Fibroblast of villous mesenchyme (primary cell): ENCODE measurements around the gene ERVMER34-1. TPM values are rescaled to one million over a fixed set of nuclear protein-coding genes. Genes with fewer than 3 reads are reported as not detected.

ENCODE experiments used
- DNase-seq: peaks from one replicate; pipeline ENCODE4 v3.0.0-alpha.2; 2010; ENCODE audit warnings: low read depth
- H3K4me3 ChIP-seq: 2 replicates; pipeline ENCODE4 v1.5.1; 2011; ENCODE audit warnings: low read depth, mild to moderate bottlenecking, low read length
- total RNA-seq: library from RNA; depleted of rRNA; stranded (reverse); fragments of >200 nt; gene quantifications from 2 replicates; pipeline ENCODE4 v1.2.3, GENCODE V29; 2012
- TF ChIP-seq, protein P1 (sequence below): IDR thresholded peaks from 2 replicates; pipeline ENCODE4 v1.5.1; 2012; ENCODE audit warnings: low read depth, mild to moderate bottlenecking, low read length; ENCODE audit not compliant: insufficient read depth

ERVMER34-1 gene
- total RNA-seq, 1 donor, result under 0.01 TPM

DNA sequence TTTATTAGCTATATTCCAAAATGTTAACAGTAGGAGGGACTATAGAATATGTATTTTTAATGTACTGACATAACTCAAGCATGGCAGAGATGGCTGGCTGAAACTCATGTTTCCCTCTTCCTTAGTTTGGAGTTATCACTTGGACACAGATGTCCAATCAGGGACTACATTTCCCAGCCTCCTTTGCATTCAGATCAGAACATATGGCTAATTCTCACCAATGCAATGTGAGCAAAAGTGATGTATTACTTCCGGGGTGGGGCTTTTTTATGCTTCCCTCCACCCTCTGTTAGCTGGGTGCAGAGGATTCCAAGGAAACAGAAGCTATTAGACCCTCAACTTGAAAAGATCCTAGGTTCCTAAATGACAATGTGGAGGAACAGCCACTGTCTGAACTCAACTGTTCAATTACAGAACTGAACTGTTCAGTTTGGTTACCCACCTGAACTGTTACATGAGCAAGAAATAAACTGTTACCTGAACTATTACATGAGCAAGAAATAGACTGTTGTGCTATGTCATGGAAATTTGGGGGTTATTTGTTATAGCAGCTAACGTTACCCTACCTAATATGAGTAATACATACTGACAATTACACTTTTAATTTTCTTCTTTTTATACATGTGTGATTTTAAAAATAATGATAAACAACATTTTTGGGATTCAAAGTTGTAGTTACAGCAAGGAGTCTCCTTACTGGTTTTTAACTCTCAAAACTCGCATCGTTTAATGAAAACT is 29.6 kb upstream of the ERVMER34-1 start:
- TF ChIP-seq, protein P1, sequence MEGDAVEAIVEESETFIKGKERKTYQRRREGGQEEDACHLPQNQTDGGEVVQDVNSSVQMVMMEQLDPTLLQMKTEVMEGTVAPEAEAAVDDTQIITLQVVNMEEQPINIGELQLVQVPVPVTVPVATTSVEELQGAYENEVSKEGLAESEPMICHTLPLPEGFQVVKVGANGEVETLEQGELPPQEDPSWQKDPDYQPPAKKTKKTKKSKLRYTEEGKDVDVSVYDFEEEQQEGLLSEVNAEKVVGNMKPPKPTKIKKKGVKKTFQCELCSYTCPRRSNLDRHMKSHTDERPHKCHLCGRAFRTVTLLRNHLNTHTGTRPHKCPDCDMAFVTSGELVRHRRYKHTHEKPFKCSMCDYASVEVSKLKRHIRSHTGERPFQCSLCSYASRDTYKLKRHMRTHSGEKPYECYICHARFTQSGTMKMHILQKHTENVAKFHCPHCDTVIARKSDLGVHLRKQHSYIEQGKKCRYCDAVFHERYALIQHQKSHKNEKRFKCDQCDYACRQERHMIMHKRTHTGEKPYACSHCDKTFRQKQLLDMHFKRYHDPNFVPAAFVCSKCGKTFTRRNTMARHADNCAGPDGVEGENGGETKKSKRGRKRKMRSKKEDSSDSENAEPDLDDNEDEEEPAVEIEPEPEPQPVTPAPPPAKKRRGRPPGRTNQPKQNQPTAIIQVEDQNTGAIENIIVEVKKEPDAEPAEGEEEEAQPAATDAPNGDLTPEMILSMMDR, result no peak
- DNase-seq, result no peak
- no peak overlapping the region for H3K4me3 ChIP-seq

DNA sequence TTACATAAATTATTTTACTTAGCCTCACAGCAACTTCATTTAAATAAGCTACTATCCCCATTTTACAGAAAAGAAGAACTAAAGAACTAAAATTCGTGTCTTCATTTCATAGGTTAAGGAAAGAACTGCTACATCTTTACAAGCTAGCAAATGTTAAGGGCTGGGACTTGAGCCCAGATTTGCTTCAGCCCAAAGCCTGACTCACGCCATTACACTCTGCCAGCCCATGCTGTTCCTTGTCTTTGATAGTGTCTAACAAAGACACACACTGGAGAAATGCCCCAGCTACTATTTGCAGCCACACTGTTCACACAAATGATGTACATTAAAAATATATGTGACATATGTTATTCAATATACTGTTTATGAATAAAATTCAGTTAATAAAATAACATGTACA is 29.0 kb upstream of the ERVMER34-1 start:
- no peak for DNase-seq
- TF ChIP-seq, protein P1, result no peak

DNA sequence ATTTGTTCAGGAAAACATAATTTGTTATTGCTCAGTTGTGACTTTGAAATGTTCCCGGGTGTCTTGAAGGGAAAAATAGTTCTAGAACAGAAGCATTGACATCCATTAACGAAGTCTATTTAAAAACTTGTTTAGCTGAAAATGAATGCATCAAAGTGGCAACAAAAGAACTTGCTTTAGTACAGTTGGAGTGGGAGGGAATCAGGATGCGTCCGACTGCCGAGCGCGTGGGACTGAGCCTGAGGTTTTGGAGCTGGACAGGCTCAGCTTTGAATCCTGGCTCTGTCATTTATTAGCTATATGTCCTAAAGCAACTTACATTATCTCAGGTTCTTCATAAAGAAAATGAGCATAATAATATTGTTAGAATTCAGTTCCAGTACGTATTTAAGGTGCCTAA is 9.0 kb upstream of the ERVMER34-1 start:
- H3K4me3 ChIP-seq, result no peak overlapping the region
- no peak for DNase-seq
- TF ChIP-seq, protein P1, result no peak

More for the DNA sequence above, 29.0 kb upstream of the ERVMER34-1 start:
- H3K4me3 ChIP-seq, result no peak overlapping the region

DNA sequence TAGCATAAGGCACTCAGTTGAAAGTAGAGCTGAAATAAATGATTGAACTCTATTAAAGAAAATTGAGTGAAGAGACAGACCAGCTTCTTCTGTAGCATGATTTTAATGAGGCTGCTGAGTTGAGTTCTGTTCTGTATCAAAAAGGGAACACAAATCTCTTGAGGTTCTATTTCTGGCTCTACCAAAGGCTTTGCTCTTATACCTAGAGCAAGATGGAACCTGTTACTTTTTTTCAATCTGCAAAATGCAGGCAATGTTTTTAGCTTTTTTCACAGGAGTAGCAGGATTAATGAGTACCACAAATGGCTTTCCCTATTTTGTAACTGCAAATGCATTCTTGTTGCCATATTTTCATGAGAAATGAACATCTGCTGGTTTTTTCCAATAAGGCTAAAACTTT is 4.2 kb upstream of the ERVMER34-1 start:
- TF ChIP-seq, protein P1, result no peak
- no peak overlapping the region for H3K4me3 ChIP-seq

DNA sequence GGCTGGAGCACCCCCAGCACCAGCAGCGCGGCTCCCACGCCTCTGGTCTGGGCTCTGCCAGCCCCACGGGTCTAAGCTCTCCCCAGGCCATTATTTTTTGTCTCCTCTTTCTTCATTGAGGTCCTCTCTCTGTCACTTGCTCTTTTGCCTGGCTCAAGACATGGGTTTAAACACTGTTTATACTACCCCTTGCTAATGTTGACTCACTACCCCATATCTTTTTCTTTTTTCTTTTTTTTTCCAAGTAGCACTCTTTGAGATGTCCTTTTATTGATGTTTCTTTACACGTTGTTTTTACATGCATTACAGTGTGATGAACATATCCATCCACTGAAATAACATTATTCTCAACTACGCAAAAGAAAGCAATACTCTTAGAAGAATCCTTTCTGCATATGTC is 1.7 kb upstream of the ERVMER34-1 start:
- no peak for DNase-seq
- no peak overlapping the region for H3K4me3 ChIP-seq
- TF ChIP-seq, protein P1, result no peak

More for the DNA sequence above, 4.2 kb upstream of the ERVMER34-1 start:
- no peak for DNase-seq

DNA sequence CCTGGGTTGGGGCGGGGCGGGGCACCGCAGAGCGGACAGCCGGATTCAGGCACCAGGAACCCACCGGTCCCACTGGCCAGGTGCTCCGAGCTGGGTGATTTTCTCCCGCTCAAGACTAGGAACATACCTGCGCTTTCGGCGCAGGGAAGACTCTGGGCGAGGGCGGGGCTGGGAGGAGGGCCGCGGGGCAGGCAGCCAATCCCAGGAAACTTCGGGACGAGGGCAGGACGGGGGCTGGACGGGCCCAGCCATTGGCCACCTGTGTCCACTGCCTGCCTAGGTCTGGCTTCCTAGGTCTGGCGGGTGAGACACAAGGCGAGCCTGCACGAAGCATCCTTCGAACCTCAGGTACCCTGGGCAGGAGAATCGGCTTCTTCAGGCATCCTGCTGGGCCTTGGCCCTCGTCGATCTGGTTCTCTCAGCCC is 274 bp upstream of the ERVMER34-1 start:
- DNase-seq, result peak; percentile 24
- H3K4me3 ChIP-seq, result peak overlapping the region; percentile 62

More for the DNA sequence above, 274 bp upstream of the ERVMER34-1 start:
- TF ChIP-seq, protein P1, result no peak
